Body of pancreas (tissue), 4 donors: ENCODE measurements around the gene NRXN2. TPM values are rescaled to one million over a fixed set of nuclear protein-coding genes. Genes with fewer than 3 reads are reported as not detected.

ENCODE experiments used
- ATAC-seq: fragments of 150-250 bp; one replicate; pipeline ENCODE4 v1.9.1; 2016
- DNase-seq, 4 donors: peaks; one replicate each; pipeline ENCODE4 v3.0.0-alpha.2; 2019
- H3K27ac ChIP-seq, 4 donors: fragments of 200-600 bp; sonication (generic); 1 replicate in 3 of 4; 2 replicates in 1 of 4; pipeline versions ENCODE4 v1.5.1 to v1.6.1; 2016 to 2019; ENCODE audit warnings: mild to moderate bottlenecking in 1 of 4, mixed read lengths in 1 of 4, moderate library complexity in 1 of 4
- H3K27me3 ChIP-seq, 2 donors: fragments of 200-600 bp; sonication (generic); one replicate each; pipeline ENCODE4 v1.6.0; 2016; ENCODE audit warnings: mild to moderate bottlenecking in 1 of 2
- H3K36me3 ChIP-seq, 2 donors: fragments of 200-600 bp; sonication (generic); replicated peaks in 1 of 2; 2 replicates each; pipeline ENCODE4 v1.5.1; 2016; ENCODE audit warnings: low read depth in 2 of 2; ENCODE audit not compliant: insufficient read depth in 1 of 2
- H3K4me1 ChIP-seq: fragments of 200-600 bp; sonication (generic); one replicate; pipeline ENCODE4 v1.6.0; 2016
- H3K4me3 ChIP-seq, 2 donors: fragments of 200-600 bp; sonication (generic); 1 replicate in 1 of 2; 2 replicates in 1 of 2; pipeline ENCODE4 v1.5.1; 2016 to 2019
- H3K9me3 ChIP-seq, 3 donors: fragments of 200-600 bp; sonication (generic); 1 replicate in 2 of 3; 2 replicates in 1 of 3; pipeline ENCODE4 v1.5.1; 2016
- CTCF ChIP-seq, 7 experiments: fragments of 450-650 bp in 4 of 7; fragments of 200-600 bp in 3 of 7; sonication (generic) in 3 of 7; IDR thresholded peaks; one replicate each; pipeline ENCODE4 v1.5.1; 2016 to 2019; ENCODE audit warnings: antibody characterized with exemption in 7 of 7
- POLR2A ChIP-seq, 3 donors: fragments of 450-650 bp; IDR thresholded peaks; one replicate each; pipeline ENCODE4 v1.6.1; 2016; ENCODE audit warnings: antibody characterized with exemption in 3 of 3, mild to moderate bottlenecking in 2 of 3
- WGBS, 2 donors: methylation state at CpG; one replicate each; pipeline ENCODE4 v1.1.5; 2017; 5-methylcytosine and 5-hydroxymethylcytosine counted together
- intact Hi-C: fragments of 100-400 bp; cut with DNase I; formaldehyde crosslinking; loops from one replicate; pipeline ENCODE4 v1.15.1; 2023
- total RNA-seq, 2 donors: library from RNA; depleted of rRNA; stranded (reverse); fragments of >200 nt; gene quantifications; one replicate each; pipeline ENCODE4 v1.1.0, GENCODE V29; 2016

NRXN2 gene
- total RNA-seq, 2 donors from 2014 or later, result 1.3 to 4.9 TPM

- ATAC-seq, result no peak
- no peak overlapping the region for H3K4me3 ChIP-seq
- H3K36me3 ChIP-seq, result no peaks in the 10 kb centered on the region
- no peak overlapping the region for H3K27ac ChIP-seq
- DNase-seq, result no peak
- no peaks in the 10 kb centered on the region for H3K4me1 ChIP-seq
- H3K27me3 ChIP-seq, result no peaks in the 10 kb centered on the region
- no peaks in the 10 kb centered on the region for H3K9me3 ChIP-seq
- 85 to 90% methylated on average over 5 to 7 of the region's 7 CpGs for WGBS, 2 donors
- intact Hi-C loops, result no loop called here
- TF ChIP-seq POLR2A (IDR thresholded peaks at IDR 0.05) (no peak), CTCF (IDR thresholded peaks at IDR 0.05) (no peak)
Observed at GRCh38 chr11:64753019-64753379, 30.0 kb upstream of the NRXN2 start.

- intact Hi-C loops, result no loop called here
- Histone ChIP-seq H3K27me3 (no peaks in the 10 kb centered on the region), H3K36me3 (no peaks in the 10 kb centered on the region), H3K4me1 (no peaks in the 10 kb centered on the region), H3K27ac (no peak overlapping the region), H3K9me3 (no peaks in the 10 kb centered on the region), H3K4me3 (no peak overlapping the region)
- ATAC-seq (no peak), DNase-seq (no peak)
- no peak for TF ChIP-seq POLR2A (IDR thresholded peaks at IDR 0.05)
- no peak for TF ChIP-seq CTCF (IDR thresholded peaks at IDR 0.05)
- 85 to 89% methylated on average over 12 to 14 of the region's 14 CpGs for WGBS, 2 donors
Observed at GRCh38 chr11:64752175-64752970, 29.4 kb upstream of the NRXN2 start.

GRCh38 chr11:64751580-64751979, 28.6 kb upstream of the NRXN2 start:
- H3K9me3 ChIP-seq, result no peaks in the 10 kb centered on the region
- no peak for TF ChIP-seq CTCF (IDR thresholded peaks at IDR 0.05)
- no peak for TF ChIP-seq POLR2A (IDR thresholded peaks at IDR 0.05)
- no peak overlapping the region for H3K27ac ChIP-seq
- 88 to 91% methylated on average over 6 to 9 of the region's 9 CpGs for WGBS, 2 donors
- H3K4me1 ChIP-seq, result no peaks in the 10 kb centered on the region
- no peaks in the 10 kb centered on the region for H3K27me3 ChIP-seq
- H3K36me3 ChIP-seq, result no peaks in the 10 kb centered on the region
- intact Hi-C loops, result no loop called here
- no peak overlapping the region for H3K4me3 ChIP-seq
- no peak for ATAC-seq
- no peak for DNase-seq

GRCh38 chr11:64751136-64751535, 28.1 kb upstream of the NRXN2 start:
- H3K4me1 ChIP-seq, result no peaks in the 10 kb centered on the region
- DNase-seq (no peak), ATAC-seq (no peak)
- no peak overlapping the region for H3K4me3 ChIP-seq
- TF ChIP-seq CTCF (IDR thresholded peaks at IDR 0.05) (no peak), POLR2A (IDR thresholded peaks at IDR 0.05) (no peak)
- H3K27me3 ChIP-seq, result peaks cover 0 to under 1% of the 10 kb centered on the region in 2 donors
- H3K36me3 ChIP-seq, result no peaks in the 10 kb centered on the region
- no peak overlapping the region for H3K27ac ChIP-seq
- intact Hi-C loops, result no loop called here
- 89 to 100% methylated on average over 1 to 6 of the region's 9 CpGs for WGBS, 2 donors
- no peaks in the 10 kb centered on the region for H3K9me3 ChIP-seq
